ENCODE data around the gene CAPSL.
"Not testable (repeated sequence)": the region's sequence is repeated elsewhere in the genome, so short reads cannot be mapped to it uniquely, and the experiment has no call there.

CAPSL gene

DNA sequence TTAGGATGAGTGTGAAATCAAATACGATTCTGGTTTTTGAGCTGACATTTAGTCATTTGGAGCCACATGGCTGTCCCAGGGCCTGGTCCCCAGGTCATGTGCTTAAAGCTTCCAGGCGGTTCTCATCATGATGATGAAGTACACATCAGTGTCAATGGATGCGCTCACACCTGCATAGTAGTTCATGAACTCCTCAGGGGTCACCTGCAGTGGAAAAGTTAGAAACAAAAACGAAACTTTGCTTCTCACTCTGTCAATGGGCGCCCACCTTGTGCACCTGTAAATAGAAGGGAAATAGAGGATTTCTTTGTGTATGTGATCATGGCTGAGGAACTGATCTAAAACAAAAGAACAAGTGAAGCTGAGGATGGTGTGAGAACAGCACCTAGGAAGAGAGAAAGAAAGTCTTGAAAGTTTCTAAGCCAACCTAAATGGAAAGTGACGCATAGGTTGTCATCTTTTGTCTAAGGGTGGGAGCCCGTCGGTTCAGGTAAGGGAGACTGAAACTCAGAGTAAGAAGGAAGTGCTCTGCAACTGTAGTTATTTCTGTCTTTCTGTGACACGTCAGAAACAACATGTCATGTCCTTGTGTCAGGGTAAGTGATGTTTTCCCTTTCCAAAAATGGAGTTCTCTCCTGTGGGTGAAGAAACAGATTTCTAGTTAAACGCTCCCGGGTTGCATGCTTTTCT is 33.8 kb downstream of the CAPSL start:
- DNase-seq = no peak

DNA sequence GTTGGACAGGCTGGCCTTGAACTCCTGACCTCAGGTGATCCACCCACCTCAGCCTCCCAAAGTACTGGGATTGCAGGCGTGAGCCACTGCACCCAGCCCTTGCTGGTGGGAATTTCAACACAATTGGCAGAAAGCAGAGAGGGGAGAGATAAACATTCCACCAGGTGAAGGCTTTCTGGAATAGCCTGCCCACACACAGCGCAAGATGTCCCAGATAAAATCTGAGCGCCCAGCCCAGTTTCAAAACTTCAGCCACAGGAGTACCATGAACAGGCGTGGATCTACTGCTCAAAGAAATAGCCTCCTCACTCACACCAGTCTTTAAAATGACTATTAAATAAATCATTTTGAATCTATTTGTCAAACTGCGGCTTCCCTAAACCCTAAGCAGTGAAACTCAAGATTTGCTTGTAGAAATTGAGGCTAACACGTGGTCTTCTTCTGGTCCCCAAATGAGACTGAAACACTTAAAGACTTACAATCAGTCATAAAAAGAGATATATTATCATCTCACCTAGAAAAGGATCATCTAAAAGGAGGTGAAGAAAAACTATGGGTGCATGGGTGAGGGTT is 34.7 kb downstream of the CAPSL start:
- no peak for DNase-seq

DNA sequence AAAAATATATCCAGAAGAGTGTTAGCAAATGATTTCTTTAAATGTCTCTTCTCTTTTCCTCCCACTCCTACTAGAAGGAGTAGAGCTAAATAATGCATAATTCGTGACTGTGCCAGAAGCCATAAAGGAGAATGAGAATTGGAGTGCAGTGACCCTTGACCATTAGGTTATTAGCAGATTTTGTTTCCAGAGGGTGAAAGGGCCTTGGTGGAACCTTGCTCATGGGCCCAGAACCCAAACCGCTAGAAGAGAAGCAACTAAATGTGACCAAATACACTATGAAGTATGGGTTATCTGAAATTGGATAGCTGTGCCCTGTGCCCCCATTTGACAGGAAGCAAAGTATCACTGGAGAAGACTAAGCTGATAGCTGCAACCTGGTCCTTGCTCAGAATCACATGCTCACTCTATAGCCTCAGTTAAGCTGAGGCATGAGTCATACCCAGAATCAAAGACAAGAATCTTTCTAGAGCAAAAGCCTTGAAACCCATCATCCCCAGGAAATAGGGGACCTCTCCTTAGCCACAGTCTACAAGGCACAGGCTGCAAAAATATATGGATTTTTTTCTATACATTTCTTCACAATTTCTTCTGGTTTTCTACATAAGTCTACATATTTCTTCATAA is 36.3 kb downstream of the CAPSL start:
- DNase-seq = no peak

DNA sequence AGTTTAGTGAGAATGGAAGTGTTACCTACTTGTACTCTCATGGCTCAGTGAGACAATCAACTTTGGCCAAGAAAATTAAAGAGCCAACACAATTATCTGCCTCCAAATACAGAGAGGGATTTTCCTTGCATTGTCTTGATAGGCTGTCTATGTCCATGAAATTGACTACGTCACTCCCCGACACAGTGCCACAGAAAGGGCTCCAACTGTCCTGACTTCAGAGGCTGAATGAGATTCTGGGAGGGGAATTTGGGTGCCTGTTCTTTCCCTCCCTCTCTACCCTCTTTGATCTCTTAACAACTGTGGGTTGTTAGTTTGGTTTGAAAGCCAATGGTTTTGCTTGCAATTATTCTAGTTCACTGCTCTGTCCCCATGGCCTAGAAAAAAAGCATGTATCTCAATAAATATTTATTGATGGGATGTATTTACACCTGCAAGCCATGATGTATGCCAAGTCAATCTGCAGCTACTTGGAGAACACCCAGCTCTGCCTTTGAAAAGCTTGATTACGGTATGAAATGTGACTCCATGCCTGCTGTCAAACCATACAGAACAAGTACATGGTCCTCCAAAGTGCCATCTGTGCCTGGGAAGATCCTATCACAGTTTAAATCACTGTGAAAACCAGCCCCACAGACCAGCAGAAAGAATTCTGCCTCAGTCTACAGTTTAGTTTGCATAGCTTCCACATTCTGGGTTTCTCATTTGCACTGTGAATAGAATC is 37.3 kb downstream of the CAPSL start:
- no peak for DNase-seq

DNA sequence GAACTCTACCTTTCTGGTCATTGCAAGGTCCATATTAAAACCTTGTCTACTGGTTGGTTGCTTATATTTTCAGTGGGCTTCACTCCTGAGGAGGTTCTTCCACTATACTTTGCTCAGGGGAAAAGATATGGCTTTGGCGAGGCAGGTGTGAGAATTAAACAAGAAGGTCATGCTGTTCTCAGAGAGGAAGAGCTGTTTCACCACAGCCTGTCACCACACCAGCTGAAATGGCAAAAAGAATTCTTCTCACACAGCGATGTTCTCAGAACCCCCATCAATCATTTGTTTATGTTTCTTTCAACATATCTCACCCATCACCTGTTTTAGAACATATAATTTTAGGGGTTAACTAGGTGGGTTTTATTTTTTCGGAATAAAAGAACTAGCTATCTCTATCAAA is 38.6 kb downstream of the CAPSL start:
- DNase-seq = no peak

DNA sequence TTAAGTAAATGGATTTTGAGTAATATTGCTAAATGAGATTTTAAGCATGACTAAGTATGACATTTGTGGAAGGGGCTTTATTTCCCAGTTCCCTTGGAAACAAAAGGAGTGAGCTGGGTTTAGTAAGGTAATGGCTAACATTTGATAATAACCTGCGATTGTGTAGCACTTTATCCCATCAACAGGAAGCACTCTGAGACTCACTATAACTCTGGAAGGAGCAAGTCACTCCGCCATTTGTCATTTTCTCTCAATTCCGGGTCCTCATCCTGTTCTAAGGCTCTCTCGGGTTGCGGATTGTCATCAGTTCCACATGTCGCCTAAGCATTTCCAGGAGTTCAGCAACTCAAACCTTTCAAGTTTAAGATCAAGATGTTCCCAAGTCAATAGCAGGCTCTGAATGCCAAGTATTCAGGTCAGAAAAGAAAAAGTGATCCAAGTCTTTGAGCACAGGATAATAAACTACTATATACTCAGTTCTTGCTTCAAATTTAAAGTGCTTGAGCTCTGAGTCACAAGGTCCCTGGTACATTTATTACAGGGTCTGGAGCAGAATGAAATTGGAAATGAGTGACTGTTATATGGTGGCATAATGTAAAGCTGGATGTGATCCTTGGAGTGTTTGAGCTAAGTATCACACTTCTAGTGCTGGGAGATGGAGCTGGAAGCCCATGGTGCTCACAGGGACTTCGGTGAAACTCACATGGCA is 39.3 kb downstream of the CAPSL start:
- no peak for DNase-seq

DNA sequence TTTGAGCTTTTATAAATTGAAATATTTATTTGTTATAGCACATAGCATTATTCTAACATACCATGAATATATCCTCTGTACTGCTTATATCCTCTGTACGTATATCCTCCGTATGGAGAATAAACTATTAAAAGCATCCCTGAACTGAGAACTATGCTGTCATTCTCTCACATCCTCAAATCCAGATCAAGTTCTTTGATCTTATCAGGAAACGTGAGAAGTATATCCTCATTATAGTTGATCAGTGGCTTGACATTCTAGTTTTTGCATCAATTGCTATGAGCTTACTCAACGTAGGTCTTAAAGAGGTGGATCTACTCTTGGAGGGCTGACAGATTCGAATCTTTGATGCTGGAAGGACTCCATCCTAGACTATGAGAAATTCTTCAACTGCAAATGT is 44.3 kb downstream of the CAPSL start:
- DNase-seq = no peak

DNA sequence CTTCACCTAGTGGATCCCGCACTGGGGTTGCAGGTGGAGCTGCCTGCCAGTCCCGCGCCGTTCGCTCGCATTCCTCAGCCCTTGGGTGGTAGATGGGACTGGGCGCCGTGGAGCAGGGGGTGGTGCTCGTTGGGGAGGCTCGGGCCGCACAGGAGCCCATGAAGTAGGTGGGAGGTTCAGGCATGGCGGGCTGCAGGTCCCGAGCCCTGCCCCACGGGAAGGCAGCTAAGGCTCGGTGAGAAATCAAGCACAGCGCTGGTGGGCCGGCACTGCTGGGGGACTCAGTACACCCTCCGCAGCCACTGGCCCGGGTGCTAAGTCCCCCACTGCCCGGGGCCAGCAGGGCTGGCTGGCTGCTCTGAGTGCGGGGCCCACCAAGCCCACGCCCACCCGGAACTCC is 45.6 kb downstream of the CAPSL start:
- DNase-seq = not testable (repeated sequence)

DNA sequence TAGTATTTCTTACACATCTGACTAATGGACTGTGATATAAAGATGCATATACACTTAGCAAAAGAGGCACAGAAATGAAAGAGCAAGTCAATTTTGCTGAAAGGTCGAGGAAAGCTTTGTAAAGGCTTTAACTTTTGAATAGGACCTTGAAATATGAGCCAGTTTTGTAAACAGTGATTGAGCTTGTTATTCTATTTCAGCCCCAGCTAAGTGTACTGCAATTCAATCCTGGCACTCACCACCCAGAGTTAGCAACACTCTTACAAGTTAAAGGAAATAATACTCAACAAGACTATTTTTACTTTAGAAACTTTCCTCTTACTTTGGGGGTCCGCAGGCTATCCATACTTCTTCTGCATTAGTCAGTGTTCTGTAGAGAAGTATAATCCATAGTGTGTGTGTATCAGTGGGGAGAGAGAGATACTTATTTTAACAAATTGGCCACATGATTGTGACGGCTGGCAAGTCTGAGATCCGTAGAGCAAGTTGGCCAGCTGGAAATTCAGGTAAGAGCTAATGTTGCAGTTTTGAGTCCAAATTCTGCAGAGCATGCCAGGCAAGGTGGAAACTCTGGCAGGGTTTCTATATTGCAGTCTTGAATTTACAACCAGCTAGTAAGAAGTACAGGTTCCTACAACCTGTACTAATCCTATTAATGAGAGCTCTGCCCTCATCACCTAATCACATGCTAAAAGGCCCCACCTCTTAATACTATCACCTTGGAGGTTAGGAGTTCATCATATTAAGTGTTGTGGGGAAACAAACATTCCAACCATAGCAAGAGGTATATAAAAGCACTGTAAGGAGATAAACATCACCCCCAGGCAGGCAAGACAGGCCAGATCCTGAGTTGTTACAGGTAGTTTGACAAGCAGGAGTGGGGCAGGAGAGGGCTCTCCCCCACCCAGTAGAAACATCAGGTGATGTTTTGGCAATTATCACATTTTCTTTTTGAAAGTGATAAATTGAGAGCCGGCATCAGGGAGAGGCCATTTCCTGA is 48.1 kb downstream of the CAPSL start:
- no peak for DNase-seq

DNA sequence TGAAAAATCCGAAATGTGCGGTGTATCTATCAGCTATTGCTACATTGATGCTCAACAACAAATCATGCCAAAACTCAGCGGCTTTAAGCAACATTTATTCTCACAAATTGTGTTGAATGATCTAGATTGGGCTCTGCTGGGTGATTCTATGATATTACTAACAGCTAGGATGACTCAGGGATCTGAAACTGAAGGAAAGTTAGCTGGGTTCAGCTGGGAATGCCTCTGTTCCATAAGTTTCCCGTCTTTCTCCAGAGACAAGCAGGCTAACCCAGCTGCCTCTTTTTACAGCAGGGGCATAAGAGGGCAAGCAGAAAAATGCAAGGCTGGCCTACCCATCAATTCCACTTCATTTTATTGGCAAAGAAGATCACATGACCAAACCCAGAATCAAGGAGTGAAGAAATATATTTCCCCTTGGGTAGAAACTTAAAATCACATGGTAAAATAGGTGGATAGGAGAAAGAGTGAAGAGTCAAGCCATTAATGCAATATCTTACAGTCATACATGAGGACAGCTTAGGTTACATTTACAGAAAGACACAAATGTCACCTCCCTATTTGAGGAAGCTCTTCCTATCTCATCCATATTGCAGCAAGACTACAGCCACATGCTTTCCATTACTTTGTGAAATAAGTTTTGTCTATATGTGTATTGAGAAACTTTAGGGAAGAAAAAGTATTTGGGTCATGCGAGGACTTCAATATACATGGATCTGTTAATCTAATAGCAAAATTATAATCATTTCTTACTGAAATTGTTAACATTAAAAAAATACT is 50.9 kb downstream of the CAPSL start:
- no peak for DNase-seq

DNA sequence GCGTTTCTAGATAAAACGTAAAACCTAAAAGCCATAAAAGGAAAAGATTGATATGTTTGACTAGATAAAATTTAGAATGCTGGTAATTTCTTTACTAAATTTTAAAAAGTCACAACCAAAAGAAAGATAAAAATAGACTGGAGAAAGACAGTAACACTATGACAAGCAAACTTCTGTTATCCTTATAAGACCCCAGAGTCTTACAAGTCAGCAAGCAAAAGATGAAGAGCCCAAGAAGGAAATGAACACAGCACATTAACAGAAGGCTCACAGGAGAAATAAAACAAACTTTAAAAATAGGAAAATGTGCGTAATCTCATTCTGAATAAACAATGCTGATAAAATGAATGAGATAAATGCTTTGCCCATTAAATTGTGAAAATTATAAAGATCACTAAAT is 52.0 kb downstream of the CAPSL start:
- no peak for DNase-seq

DNA sequence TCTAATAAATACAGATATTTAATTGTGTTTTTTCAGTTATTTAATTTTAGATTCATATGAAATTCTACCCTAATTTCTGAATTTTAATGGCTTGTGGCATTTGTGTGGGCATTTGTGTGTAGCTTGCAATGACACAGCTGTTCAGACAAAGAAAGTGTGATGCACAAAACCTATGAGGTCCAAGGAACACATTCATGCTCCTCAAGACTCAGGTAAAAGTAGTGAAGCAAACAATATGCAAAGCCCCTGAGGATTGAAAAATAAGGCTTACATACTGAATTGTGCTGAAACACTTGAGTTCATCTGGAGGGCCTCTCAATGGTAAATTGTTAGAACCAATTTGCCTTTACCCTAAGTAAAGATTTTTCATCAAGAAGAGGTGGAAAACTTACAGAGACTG is 53.6 kb downstream of the CAPSL start:
- DNase-seq = no peak

DNA sequence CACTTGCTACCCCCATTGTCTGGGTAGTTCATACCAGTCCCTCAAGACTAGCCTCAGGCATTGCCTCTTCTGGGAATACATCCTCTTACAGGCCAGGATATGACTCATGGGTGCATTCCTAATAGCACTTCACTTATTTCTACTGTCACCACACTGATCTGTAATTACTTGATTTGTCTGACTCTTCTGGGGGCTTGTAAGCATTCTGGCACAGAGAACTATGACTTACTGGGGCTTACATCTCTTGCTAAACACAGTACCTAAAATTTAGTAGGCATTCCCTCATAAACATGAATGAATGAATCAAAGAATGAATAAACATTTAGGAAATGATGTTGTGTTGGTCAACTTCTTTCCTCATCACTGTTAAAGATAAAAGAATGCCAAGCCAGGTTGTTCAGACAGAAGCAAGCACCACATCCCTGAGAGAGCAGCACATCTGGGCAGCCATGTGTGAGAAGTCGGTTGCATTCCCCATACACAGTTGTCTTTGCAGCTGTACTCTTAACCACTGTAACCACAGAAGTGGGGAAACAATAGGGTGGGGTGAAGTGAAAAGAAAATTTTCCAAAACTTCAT is 54.1 kb downstream of the CAPSL start:
- DNase-seq = peak; percentile 50

DNA sequence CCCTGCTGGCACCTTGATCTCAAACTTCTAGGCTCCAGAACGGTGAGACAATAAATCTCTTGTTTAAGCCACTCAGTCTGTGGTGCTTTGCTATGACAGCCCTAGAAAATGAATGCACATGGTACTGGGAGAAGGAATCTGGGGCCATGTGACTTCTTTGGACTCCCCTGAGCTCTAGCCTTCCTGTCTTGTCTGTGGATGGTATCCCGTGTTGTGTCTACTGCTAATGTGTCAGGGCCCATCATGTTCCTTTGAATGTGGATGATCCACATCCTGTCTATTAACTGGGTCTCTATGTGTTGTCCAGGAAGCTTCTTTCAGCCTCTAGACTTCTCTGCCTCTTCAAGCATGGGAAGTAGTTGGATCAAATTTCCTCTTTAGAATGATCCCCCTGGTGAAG is 56.7 kb downstream of the CAPSL start:
- DNase-seq = no peak

DNA sequence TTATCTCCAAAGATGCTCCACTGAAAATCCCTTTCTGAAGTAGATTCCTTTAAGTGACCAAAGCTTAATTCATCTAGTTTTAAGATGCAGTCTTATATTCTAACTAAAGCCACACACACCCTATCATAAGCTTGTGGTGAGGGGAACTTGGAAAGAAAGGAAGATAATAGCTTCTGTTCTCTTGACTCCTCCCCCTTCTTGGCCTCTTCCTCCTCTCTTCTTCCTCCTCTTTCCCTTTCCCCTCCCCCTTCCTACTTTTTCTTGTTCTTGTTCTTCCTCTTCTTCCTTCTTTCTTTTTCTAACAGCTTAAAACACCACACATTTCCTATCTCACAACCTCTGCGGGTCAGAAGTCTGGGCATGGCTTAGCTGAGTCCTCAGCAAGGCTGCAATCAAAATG is 58.3 kb downstream of the CAPSL start:
- no peak for DNase-seq

DNA sequence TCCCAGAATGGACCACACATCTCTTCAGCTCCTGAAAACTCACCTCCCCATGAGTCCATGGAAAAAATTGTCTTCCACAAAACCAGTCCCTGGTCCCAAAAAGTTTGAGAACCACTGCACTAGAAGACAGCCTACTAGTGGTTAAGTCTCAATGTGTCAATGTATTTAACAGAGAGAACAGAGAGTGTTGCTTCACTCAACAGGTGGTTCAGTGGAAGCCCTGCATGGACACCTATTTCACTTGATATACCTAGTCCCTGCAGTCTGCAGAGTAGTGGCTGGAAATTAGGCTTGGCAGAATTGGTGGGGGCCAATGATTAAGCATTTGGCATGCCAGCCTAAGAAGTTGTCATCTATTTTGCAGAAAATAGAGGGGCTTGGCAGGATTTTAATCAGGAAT is 58.8 kb downstream of the CAPSL start:
- no peak for DNase-seq

DNA sequence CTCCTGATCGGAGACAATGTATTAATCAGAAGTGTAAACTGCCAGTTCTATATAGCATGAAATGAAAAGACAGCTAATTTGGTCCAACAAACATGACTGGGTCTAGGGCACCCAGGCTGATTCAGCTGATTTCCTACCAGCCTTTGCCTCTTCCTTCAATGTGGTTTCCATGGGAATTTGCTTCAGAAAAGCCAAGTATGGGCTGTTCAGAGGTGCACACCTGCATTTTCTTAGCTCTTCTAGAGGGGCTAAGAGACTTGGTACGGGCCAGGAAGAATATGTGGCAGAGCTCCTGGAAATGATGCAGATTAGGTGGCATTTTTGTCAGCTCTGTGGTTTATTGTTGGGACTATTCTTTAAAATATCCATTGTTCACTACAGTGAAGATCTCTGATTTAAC is 59.3 kb downstream of the CAPSL start:
- no peak for DNase-seq

DNA sequence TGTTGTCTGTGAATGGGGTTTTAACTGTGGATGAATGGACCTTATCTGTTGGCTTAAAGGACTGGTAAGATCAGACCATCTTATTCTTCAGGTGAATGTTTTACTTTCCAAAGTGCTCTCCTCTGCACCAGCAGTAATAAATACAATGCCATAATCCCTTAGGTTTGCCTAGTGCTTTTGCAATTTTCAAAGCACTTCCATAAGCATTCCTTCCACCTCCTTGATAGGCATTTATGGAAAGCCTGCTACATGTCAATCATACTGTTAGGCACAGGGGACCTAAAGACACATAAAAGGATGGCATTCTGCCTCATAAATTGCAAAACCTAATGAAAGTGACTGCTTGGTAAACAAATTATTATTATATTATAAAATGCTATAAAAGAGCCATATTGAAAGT is 60.3 kb downstream of the CAPSL start:
- DNase-seq = no peak

DNA sequence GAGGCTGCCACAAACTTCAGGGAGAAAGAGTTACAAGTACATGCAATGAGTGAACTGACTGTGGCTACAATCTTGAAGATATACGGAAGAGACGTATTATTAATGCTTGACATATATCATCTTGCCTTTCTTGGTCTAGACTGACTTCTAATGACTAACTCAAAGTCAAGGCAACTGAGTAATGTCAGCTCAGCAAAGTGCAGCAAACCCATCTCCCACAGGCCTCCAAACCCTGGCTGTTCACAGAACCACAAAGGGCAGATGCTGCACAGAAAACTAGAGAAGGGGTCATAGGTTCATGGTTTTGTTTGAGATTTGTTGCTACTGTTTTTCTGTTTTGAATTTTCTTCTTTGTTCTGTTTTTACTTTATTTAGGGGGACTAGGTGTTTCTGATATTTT is 60.8 kb downstream of the CAPSL start:
- DNase-seq = no peak

DNA sequence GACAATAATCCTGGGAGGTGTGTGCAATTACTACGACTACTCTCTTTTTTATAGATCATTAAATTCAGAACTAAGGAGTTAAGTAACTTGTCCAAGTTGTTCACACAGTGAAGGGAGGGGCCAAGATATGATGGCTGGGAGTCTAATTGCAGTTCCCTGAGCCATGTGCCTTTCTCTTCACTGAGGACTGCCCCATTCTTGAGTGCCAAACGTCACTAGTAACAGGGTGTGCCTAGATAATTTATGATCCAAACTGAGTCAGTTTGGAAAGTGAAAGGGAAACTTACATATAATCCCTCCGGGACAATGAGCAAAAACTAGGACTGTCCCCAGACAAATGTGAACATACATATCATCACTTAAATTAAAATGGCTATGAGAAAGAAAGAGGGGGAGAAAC is 61.5 kb downstream of the CAPSL start:
- no peak for DNase-seq

DNA sequence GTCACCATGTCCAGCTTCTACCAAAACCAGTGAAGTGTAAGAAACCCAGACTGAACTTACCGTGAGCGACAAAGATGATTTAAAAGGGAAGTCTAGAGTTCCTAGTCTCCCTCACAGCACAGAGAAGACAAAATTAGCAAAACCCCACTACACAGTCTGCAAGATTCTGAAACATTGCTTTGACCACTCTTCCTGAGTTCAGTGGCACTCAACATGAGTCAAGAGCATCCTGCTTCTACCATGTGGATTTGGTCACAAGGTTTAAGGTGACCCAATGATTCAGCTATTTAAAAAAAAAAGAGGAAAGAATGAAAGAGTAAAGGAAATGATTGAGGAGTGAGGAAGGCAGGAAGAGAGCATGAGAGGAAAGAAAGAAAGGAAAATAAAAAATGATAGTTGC is 62.0 kb downstream of the CAPSL start:
- DNase-seq = no peak

Data from GF-D8 (cell line).